ENCODE measurements around the gene TBC1D20. TPM values are rescaled to one million over a fixed set of nuclear protein-coding genes. Genes with fewer than 3 reads are reported as not detected.

The TBC1D20 gene
- total RNA-seq, 1 donor from 2014 or later = 40.7 TPM

DNA sequence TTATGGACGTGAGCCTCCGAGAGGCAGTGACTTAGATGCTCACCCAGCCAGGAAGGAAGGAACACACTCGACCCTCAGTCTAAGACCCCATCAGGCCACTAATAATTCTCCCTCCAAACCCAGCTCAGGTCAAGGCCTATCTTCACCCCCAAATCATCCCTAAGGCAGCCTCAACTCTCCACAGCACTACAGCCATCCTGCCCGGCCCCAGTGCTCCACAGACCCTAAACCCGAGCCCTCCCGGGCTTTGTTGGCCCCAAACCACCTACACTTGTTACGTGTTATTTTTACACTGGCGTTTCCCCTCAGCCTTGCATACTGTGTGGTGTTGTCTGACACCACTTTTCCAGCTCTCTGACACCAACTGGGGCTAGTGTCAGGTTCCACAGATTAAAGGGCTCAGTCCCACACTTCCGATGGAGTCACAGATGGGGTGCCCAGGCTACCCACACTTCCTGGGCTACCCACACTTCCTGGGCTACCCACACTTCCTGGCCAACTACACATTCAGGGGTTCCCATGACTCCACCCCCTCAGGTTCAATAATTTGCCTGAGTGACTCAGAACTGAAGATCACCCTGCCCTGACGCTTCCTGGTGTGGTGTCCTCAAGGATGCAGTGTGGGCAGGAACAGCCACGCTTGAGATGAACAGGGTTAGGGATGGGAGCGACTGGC lies 28.9 kb downstream of the TBC1D20 start:
- H3K4me3 ChIP-seq (ENCODE audit: low read depth, low read length) = no peak overlapping the region
- peak; percentile 23 for DNase-seq (ENCODE audit: low read depth)
- peaks cover 6% of the 10 kb centered on the region for H3K36me3 ChIP-seq (ENCODE audit: control insufficient read depth, insufficient read depth, low read length)
- TF ChIP-seq, protein P1, sequence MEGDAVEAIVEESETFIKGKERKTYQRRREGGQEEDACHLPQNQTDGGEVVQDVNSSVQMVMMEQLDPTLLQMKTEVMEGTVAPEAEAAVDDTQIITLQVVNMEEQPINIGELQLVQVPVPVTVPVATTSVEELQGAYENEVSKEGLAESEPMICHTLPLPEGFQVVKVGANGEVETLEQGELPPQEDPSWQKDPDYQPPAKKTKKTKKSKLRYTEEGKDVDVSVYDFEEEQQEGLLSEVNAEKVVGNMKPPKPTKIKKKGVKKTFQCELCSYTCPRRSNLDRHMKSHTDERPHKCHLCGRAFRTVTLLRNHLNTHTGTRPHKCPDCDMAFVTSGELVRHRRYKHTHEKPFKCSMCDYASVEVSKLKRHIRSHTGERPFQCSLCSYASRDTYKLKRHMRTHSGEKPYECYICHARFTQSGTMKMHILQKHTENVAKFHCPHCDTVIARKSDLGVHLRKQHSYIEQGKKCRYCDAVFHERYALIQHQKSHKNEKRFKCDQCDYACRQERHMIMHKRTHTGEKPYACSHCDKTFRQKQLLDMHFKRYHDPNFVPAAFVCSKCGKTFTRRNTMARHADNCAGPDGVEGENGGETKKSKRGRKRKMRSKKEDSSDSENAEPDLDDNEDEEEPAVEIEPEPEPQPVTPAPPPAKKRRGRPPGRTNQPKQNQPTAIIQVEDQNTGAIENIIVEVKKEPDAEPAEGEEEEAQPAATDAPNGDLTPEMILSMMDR (IDR thresholded peaks at IDR 0.05; ENCODE audit: insufficient read depth, low read length, poor library complexity, severe bottlenecking) = no peak
- H3K27me3 ChIP-seq (ENCODE audit: control insufficient read depth, insufficient read depth, low read length) = no peaks in the 10 kb centered on the region

DNA sequence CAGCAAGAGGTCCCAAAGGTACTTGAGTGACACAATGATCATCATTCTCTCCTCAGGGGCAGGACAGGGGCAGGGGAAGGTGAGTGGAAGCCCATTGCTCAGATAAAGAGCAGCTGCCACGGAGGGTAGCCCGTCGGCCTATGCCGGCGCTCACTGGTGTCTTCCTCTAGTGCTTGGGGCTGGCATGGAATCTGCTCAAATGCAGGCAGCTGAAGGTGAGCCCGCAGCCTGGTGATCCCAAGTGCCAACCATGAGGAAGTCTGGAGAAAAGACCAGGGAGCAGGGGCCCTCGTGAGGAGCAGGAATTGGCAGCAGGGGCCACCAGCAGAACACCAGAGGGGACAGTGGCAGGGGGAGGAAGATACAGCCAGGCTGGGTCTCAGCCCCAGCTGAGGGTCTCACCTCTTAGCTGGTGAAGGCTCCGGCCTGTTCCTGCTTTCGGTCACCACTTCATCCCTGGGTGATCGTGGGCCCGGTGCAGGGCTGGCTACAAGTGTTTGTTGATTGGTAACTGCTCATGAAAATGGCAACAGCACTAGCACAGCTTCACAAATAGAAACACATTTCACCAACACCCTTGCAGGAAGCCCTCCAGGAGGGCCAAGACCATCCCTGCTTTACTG lies 29.5 kb downstream of the TBC1D20 start:
- no peak for DNase-seq (ENCODE audit: low read depth)
- TF ChIP-seq, protein P1 (IDR thresholded peaks at IDR 0.05; ENCODE audit: insufficient read depth, low read length, poor library complexity, severe bottlenecking) = no peak
- H3K4me3 ChIP-seq (ENCODE audit: low read depth, low read length) = no peak overlapping the region
- H3K36me3 ChIP-seq (ENCODE audit: control insufficient read depth, insufficient read depth, low read length) = peaks cover 3% of the 10 kb centered on the region
- H3K27me3 ChIP-seq (ENCODE audit: control insufficient read depth, insufficient read depth, low read length) = no peaks in the 10 kb centered on the region

DNA sequence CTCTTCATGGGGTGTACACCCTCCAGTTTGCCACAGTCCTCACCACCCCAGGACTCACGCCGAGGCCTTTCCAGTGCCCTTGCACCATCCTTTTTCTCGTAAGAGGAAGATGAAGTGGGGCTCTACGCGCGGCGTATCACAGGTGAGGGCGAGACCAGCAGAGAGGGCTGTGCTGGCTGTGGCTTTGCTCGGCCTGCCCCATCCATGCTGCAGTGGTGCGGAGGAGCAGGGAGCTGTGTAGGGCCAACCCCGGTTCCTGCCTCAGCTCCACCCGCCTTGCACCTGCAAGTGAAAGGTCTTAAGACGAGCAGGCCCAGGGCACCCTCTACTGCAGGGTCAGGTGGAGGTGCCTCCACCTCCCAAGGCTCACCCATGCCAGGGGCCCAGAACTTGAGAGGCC lies 30.1 kb downstream of the TBC1D20 start:
- TF ChIP-seq, protein P1 (IDR thresholded peaks at IDR 0.05; ENCODE audit: insufficient read depth, low read length, poor library complexity, severe bottlenecking) = no peak
- Histone ChIP-seq H3K27me3 (ENCODE audit: control insufficient read depth, insufficient read depth, low read length) (no peaks in the 10 kb centered on the region), H3K4me3 (ENCODE audit: low read depth, low read length) (no peak overlapping the region), H3K36me3 (ENCODE audit: control insufficient read depth, insufficient read depth, low read length) (peaks cover 3% of the 10 kb centered on the region)
- DNase-seq (ENCODE audit: low read depth) = no peak

DNA sequence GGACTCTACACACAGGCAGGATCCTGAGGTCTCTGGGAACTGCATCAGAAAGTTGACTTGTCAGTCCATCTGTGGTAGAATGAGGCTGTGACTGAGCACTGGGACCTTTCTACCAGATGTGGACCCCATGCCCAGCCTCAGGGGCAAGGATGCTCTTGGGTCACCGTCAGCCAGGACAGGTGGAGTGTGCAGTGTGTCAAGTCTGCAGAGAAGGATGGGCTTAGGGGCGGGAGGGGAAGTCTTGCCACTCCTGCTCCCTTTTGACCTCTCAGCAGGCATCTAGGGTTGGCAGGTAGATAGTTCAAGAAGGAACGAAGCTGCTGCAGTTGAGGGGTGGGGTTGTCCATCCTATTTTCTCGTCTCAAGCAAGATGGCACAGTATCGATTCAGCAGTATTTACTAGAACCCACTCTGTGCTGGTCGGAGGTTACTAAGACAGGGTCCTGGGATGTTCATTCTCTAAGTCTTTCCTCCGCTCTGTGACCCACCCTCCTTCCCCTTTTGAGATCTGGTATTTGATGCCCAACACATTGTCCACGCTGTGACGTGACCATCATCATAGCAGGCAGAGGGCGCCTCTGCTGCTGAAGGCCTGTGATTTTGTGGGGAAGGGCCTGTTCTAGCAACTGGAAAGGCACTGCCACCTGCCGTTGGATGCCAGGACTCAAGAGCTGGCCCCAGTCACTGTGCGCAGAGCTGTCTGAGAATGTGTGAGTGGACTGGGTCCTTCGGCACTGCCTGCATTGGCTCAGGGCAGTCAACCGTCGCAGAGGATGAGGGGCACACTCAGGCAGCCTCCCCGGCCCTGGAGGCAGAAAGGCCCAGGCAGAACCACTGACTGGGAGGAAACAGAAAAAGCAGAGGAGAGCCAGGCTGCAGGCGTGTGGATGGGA lies 31.1 kb downstream of the TBC1D20 start:
- no peak overlapping the region for H3K4me3 ChIP-seq (ENCODE audit: low read depth, low read length)
- TF ChIP-seq, protein P1 (IDR thresholded peaks at IDR 0.05; ENCODE audit: insufficient read depth, low read length, poor library complexity, severe bottlenecking) = peak; percentile 94
- H3K36me3 ChIP-seq (ENCODE audit: control insufficient read depth, insufficient read depth, low read length) = peaks cover 4% of the 10 kb centered on the region
- peak; percentile 56 for DNase-seq (ENCODE audit: low read depth)
- no peaks in the 10 kb centered on the region for H3K27me3 ChIP-seq (ENCODE audit: control insufficient read depth, insufficient read depth, low read length)

DNA sequence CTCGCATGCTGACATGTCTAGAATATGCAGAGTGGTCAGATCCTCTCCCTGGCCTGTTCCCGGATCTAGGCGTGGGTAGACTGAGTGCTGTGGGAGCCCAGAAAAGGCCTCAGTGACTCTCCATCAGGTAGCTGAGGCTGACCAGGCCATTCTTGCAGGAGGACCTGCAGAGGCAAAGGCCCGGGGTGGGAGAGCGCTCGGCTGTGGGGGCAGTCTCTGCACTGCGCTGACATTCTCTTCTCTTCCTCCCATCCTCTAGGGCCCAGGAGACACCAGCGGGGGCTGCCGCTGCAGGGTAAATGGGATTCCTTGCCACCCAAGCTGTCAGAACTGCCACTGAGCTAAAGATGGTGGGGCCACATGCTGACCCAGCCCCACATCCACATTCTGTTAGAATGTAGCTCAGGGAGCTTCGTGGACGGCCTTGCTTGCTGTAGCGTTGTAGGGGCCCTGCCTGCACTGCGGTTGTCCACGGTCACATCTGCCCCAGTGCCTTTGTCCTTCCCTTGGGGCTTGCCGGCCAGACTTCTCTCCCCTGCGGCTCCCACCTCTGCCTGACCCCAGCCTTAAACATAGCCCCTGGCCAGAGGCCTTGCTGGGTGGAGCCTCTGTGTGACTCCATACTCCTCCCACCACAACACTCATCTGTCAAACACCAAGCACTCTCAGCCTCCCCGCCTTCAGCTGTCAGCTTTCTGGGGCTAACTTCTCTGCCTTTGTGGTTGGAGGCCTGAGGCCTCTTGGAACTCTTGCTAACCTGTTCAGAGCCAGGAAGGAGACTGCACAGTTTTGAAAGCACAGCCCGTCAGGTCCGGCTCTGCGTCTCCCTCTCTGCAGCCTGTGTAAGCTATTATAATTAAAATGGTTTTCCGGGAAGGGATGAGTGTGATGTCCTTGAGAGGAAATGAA lies 32.0 kb downstream of the TBC1D20 start:
- Histone ChIP-seq H3K4me3 (ENCODE audit: low read depth, low read length) (no peak overlapping the region), H3K27me3 (ENCODE audit: control insufficient read depth, insufficient read depth, low read length) (no peaks in the 10 kb centered on the region), H3K36me3 (ENCODE audit: control insufficient read depth, insufficient read depth, low read length) (peaks cover 4% of the 10 kb centered on the region)
- TF ChIP-seq, protein P1 (IDR thresholded peaks at IDR 0.05; ENCODE audit: insufficient read depth, low read length, poor library complexity, severe bottlenecking) = no peak
- no peak for DNase-seq (ENCODE audit: low read depth)

Measured in kidney epithelial cell (primary cell).